Measurements from ENCODE around the gene KLF16. TPM values are rescaled to one million over a fixed set of nuclear protein-coding genes. Genes with fewer than 3 reads are reported as not detected.

Gene KLF16
- total RNA-seq, result 22.5 and 35.2 TPM in 2 replicates

GRCh38 chr19:1863328-1863637 is at the start of gene KLF16:
KLF16 (minus strand) TSS chr19:1863579; CDS start chr19:1863497, 82 bp downstream.

GRCh38 chr19:1905110-1905862 is 41.9 kb upstream of the KLF16 start, which contains the start of the genes ADAT3 and SCAMP4:
ADAT3 (plus strand) TSS chr19:1905399; CDS start chr19:1912048, 6,649 bp downstream.
SCAMP4 (plus strand) TSS chr19:1905399; CDS start chr19:1915020, 9,621 bp downstream.

GRCh38 chr19:1885398-1886119 is 22.2 kb upstream of the KLF16 start, which contains the start of gene ABHD17A:
ABHD17A (minus strand) TSS chr19:1885496; CDS start chr19:1881566, 3,930 bp downstream.

DNA sequence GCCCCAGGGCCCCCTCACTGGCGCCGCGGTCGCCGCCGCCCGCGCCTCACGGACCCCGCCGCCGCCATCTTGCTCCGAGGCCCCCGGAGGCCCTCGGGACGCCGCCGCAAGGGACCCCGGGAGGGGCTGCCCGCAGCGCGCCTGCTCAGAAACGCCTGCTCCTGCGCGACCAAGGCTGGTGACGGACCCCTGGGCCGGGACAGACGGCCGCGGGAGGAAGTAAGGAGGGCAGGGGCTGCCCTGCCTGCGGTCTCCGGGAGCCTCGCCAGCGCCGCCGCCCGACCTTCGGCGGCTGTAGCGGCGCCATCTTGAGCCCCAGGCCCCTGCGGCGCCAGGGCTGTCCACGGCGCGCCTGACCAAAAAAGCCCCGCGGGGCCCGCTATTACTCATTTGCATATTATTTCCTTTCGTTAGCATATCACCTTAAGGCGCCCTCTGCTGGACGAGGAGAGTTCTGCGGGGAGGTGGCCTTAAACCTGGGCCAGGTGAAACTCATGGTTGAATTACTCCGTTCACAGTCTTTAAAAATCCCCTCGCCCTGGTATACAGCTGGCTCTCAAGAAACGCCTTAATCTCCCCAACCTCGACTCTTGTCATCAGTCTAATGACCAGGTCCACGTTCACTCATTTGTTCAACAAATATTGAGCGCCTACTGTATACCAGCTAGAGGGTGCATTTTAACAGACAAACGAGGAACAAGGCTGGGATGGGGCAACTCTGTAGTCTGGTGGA is 14.8 kb downstream of the KLF16 start, which contains the start of gene REXO1:
REXO1 (minus strand) TSS at position 85 of the 733 bp plus-strand sequence. CDS start 125 bp downstream, outside the sequence.

GRCh38 chr19:1811942-1812425 is 51.4 kb downstream of the KLF16 start, which contains the start of gene ATP8B3:
ATP8B3 (minus strand) TSS chr19:1812276; CDS start chr19:1811736, 540 bp downstream.

Other genes with a start within 250 kb of the KLF16 start
- 164 and 236 TPM in 2 replicates for gene TCF3, start 211.0 kb downstream of the KLF16 start, total RNA-seq
- gene ONECUT3, start 110.1 kb downstream of the KLF16 start, total RNA-seq, result not detected in 2 replicates
- gene ATP8B3, start 51.3 kb downstream of the KLF16 start, total RNA-seq, result 5.4 and 5.6 TPM in 2 replicates
- gene REXO1, start 15.1 kb downstream of the KLF16 start, total RNA-seq, result 23.6 and 41.8 TPM in 2 replicates
- gene ABHD17A, start 21.9 kb upstream of the KLF16 start, total RNA-seq, result 104 and 115 TPM in 2 replicates
- gene ADAT3, start 41.8 kb upstream of the KLF16 start, total RNA-seq, result 7.0 and 8.6 TPM in 2 replicates
- 103 and 128 TPM in 2 replicates for gene SCAMP4, start 41.8 kb upstream of the KLF16 start, total RNA-seq
- 94.3 and 97.7 TPM in 2 replicates for gene CSNK1G2, start 77.6 kb upstream of the KLF16 start, total RNA-seq
- 75.8 and 189 TPM in 2 replicates for gene BTBD2, start 152.1 kb upstream of the KLF16 start, total RNA-seq
- 93.0 and 188 TPM in 2 replicates for gene MKNK2, start 187.7 kb upstream of the KLF16 start, total RNA-seq
- gene MOB3A, start 232.7 kb upstream of the KLF16 start, total RNA-seq, result 48.3 and 50.0 TPM in 2 replicates
- 2.1 and 4.1 TPM in 2 replicates for gene IZUMO4, start 233.3 kb upstream of the KLF16 start, total RNA-seq